HPDE6-E6E7 (cell line): ENCODE results near the gene STX16.

Experiments
- DNase-seq: peaks from one replicate; pipeline ENCODE4 v3.0.0; 2011; ENCODE audit warnings: missing footprints; ENCODE audit errors: extremely low spot score

The STX16 gene

DNA sequence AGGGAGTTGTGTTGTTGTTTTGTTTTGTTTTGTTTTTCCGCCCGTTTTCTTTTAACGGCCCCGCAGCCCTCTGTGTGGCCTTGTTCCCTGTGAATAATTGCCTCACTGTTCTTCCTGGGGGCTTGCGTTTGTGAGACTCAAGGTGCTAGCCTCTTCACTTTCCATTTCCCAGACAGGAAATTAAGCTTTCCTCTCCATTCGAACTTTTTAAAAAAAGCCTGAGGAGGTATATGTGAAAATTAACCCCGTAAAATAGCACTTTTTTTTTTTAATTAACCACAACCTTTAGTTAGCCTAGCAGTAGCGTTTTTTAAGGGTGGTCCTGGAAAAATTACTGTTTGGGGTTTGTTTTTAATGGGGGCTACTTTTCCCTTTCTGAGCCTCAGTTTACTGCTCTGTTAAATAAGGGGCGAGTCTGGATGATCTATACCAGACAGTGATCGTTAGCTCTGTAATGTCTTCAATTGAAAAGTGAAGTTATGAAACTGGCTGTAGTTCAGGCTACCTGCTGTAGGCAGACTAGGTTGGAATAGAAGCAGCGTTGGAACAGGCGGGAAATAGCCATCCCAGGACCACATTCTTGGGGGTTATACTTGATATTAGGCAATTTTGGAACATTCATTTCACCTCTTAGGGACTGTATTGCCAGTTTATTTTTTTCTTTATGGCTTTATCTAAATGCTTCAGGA, 1.7 kb downstream of the STX16 start:
- no peak for DNase-seq

GRCh38 chr20:58654337-58654736, 3.3 kb downstream of the STX16 start:
- no peak for DNase-seq

GRCh38 chr20:58655328-58656107, 4.4 kb downstream of the STX16 start:
- no peak for DNase-seq

DNA sequence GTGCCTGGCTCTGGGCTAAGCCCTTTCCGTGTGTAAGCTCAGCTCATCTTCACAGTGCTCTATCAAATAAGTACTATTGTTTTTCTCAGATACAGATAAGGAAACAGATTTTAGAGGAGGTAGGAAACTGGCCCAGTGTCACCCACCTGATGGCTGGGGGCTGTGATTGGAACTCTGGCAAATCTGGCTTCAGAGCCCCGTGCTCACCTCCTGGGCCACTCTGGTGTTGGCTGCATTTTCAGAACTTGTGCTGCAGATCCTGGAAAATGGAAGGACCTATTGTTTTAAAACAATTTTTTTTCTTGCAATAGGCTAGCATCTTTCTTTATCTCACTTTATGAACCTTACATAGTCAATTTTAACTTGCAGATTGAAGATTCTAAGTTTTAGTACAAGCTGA, 5.7 kb downstream of the STX16 start:
- DNase-seq, result no peak

GRCh38 chr20:58657262-58657661, 6.2 kb downstream of the STX16 start:
- no peak for DNase-seq

GRCh38 chr20:58657986-58658385, 6.9 kb downstream of the STX16 start:
- DNase-seq, result no peak

DNA sequence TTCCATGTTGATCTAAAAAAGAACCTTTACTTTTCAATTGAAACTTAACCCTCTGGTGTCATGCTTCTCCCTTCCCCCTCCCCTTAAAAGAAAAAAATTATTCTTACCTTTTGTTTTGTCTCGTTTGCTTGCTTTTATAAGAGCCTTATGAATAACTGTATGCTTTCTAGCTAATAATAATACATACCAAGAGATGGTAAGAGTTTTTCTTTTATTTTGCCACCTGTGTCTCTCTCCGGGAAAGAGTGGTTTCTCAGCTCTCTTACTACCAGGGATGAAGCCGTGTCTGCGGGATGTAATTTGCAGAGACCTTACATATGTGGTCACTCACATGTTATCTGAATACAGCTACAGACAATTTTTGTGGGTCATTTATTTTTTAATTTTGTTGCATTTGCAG, 7.7 kb downstream of the STX16 start:
- no peak for DNase-seq

DNA sequence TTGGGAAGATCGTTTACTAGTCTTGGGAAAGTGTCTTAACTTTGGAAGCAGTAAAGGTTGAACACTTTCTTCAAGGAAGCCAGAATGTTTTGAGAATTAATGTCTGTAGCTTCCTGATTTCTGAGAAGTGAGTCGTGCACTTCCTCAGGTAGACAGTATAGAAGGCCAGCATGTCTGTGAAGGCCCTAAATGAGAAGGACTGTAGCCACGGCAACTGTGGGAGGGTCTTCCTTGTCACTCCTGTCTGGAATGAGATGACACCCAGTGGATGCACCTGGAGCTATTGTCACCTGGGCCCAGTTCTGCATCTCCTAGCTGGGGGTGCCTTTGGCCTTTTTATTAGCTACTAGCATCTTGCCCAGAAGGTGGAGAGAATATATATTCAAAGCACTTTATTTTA, 8.8 kb downstream of the STX16 start:
- no peak for DNase-seq

DNA sequence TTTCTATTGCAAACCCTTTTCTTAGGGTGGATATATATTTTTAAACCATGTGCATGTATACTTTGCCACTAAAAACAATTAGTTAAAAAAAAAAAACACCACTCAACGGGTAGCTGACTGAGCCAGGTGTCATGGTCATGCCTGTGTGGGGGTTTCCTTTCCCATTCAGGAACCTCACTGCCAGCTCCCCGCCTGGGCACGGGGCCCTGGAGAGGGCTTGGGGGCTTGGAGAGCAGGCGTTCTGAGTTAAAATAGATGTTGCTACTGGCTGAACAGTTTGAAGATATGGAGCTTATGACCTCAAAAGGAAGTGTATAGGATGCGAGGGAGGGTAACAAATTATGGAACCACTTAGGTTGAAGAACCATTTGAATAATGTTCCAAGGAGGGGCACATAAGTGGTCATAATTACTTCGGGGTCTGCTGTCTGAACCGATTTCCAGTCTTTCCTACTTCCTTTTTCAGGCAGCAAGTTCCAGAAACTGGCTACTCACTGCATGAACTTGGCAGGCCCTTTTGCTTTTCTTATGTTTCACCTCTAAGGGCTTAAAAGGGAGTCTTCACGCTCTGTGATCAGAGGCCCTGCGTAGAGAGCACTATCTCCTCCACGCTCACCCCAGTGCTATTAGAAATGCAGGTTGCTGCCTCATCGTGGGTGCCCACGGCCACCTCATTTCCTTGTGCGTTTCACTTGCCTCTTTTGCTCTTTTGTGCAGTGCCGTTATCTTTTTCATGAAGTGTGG, 9.9 kb downstream of the STX16 start:
- DNase-seq, result no peak

DNA sequence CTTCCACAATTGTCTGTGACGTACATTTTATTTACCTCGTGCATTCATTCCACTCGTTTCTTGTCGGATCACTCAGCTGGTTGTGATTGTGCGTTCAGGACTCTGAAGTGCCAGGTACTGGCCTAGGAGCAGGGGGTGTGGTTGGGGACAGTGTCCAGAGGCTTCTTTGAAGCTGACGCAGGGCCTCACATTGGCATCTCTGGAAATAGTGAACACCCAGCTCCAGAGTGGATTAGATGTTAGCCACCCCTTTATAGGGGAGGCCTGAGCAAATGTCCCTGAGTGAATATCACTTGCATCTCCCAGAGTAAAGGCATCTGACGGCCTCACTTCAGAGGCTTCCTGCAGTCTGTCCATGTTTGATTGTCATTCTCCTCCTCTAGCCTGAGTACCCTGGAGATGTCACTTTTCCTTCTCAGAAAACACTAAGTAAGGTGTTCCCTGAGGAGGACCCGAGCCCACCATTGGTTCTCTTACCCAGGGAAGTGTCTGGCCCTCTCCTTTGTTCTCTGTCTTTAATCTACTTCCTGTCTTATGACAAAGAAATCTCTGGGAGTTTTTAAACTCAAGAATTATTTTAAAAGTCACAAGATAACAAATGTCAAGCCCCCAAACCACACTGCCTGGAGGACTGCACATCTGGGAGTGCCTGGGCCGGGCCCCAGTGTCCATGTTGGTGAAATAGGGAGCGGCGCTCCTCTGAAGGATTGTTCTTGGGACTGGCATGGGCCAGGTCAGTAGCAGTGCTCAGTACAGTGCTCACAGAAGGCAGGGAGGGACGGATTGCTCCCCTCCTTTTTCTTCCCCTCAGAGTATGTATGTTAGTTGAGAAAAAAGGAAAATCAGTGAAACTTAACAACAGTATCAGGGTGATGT, 10.8 kb downstream of the STX16 start:
- DNase-seq, result no peak

- DNase-seq, result no peak
Observed at GRCh38 chr20:58664331-58664730, 13.2 kb downstream of the STX16 start.

- DNase-seq, result no peak
Observed at GRCh38 chr20:58664883-58665282, 13.8 kb downstream of the STX16 start.

GRCh38 chr20:58665606-58666005, 14.5 kb downstream of the STX16 start:
- no peak for DNase-seq

- no peak for DNase-seq
Observed at GRCh38 chr20:58666702-58667101, 15.6 kb downstream of the STX16 start.

GRCh38 chr20:58667975-58668374, 16.9 kb downstream of the STX16 start:
- no peak for DNase-seq

GRCh38 chr20:58668901-58669286, 17.8 kb downstream of the STX16 start:
- no peak for DNase-seq

- DNase-seq, result no peak
Observed at GRCh38 chr20:58669287-58670006, 18.4 kb downstream of the STX16 start.

DNA sequence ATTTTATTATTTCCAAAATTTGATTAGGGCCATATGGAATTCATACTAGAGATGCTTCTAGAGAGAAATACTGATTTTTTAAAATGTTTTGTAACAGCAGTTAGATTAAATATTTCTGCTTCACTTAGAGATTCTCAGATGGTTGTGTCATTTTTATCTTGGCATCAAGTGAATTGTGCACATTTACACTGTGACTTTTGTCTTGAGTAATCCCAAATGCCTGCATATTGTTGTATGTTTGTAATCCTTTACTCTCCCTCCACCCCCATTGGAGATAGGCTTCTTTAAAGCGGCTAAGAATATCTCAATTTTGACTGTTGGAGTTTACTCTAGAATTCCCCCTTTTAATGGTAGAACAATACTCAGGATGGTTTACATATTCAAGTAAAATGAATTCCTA, 19.0 kb downstream of the STX16 start:
- no peak for DNase-seq

- DNase-seq, result no peak
Observed at GRCh38 chr20:58670659-58671058, 19.6 kb downstream of the STX16 start.

- DNase-seq, result no peak
Observed at GRCh38 chr20:58673119-58673518, 22.0 kb downstream of the STX16 start.

DNA sequence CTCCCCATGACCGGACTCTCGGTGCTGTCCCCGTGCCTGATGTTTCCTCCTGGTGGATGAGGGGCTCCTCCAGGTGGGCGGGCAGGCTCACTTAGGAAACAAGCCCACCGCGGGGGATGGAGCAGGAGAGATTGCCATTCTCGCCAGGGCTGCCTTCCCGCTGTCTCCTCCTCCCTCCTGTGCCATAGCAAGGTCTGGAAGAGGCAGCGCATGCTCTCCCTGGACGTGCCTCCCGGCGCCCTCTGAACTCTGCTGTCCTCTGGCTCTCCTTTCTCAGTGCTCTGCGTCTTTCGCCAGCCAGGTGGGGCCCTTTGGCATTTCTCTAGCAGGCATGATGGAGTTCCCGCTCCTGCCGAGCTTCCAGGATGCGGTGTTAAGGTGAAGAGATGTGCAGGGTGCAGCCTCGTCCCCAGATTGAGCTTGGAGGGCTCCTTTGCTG, 24.1 kb downstream of the STX16 start:
- no peak for DNase-seq
